HG03442 (cell line): ENCODE data around the gene RET.
A peak's percentile ranks its signal among the peaks of the same experiment; 100 is the strongest.
"Not testable (repeated sequence)": the region's sequence is repeated elsewhere in the genome, so short reads cannot be mapped to it uniquely, and the experiment has no call there.

ENCODE experiments used
- ATAC-seq: cut with Tn5 transposase; IDR thresholded peaks from one replicate; pipeline ENCODE4 v1.9.1; 2021; ENCODE audit warnings: mild to moderate bottlenecking, moderate library complexity; ENCODE audit not compliant: unreplicated experiment

RET gene

GRCh38 chr10:43132867-43133787 lies 56.3 kb downstream of the RET start:
- ATAC-seq = no peak

GRCh38 chr10:43134126-43134905 lies 57.4 kb downstream of the RET start:
- no peak for ATAC-seq

GRCh38 chr10:43135064-43135463 lies 58.2 kb downstream of the RET start:
- no peak for ATAC-seq

- no peak for ATAC-seq
These were observed 58.8 kb downstream of the RET start for GRCh38 chr10:43135656-43136055.

- no peak for ATAC-seq
These were observed 59.6 kb downstream of the RET start for GRCh38 chr10:43136432-43136831.

GRCh38 chr10:43136995-43137716 lies 60.3 kb downstream of the RET start:
- no peak for ATAC-seq

- peak; percentile 16 for ATAC-seq
These were observed 60.8 kb downstream of the RET start for GRCh38 chr10:43137717-43138020.

- ATAC-seq = peak; percentile 67
These were observed 61.3 kb downstream of the RET start, which contains the start of gene CSGALNACT2 for GRCh38 chr10:43138021-43138756. CSGALNACT2 (plus strand) TSS chr10:43138445; CDS start chr10:43155150, 16,705 bp downstream.

GRCh38 chr10:43138757-43139241 lies 61.9 kb downstream of the RET start:
- peak; percentile 29 for ATAC-seq

GRCh38 chr10:43141421-43141820 lies 64.6 kb downstream of the RET start:
- no peak for ATAC-seq

- ATAC-seq = no peak
These were observed 68.4 kb downstream of the RET start for GRCh38 chr10:43145311-43145710.

- not testable (repeated sequence) for ATAC-seq
These were observed 69.1 kb downstream of the RET start for GRCh38 chr10:43145936-43146335.

- ATAC-seq = no peak
These were observed 74.5 kb downstream of the RET start for GRCh38 chr10:43151371-43151770.

GRCh38 chr10:43153901-43154300 lies 77.0 kb downstream of the RET start:
- no peak for ATAC-seq

GRCh38 chr10:43155221-43155620 lies 78.4 kb downstream of the RET start:
- no peak for ATAC-seq

- no peak for ATAC-seq
These were observed 78.9 kb downstream of the RET start for GRCh38 chr10:43155741-43156140.

GRCh38 chr10:43156590-43157341 lies 79.9 kb downstream of the RET start:
- no peak for ATAC-seq

- ATAC-seq = no peak
These were observed 81.8 kb downstream of the RET start for GRCh38 chr10:43158636-43159035.

- ATAC-seq = peak; percentile 64
These were observed 83.4 kb downstream of the RET start for GRCh38 chr10:43160046-43160920.
